ENCODE measurements around the gene GRK5.

GRCh38 chr10:119461923-119462322 is 254.6 kb downstream of the GRK5 start:
- TF ChIP-seq CTCF (IDR thresholded peaks at IDR 0.05) (no peak), POLR2A (IDR thresholded peaks at IDR 0.05) (no peak)

All from tibial nerve (tissue), 3 donors.